ENCODE measurements around the gene MYLK3.

Gene MYLK3

GRCh38 chr16:46757339-46758050 lies 9.4 kb upstream of the MYLK3 start:
- DNase-seq = no peak

GRCh38 chr16:46756772-46757171 lies 8.6 kb upstream of the MYLK3 start:
- no peak for DNase-seq

GRCh38 chr16:46753015-46753414 lies 4.9 kb upstream of the MYLK3 start:
- DNase-seq = no peak

GRCh38 chr16:46751381-46751780 lies 3.2 kb upstream of the MYLK3 start:
- DNase-seq = no peak

DNA sequence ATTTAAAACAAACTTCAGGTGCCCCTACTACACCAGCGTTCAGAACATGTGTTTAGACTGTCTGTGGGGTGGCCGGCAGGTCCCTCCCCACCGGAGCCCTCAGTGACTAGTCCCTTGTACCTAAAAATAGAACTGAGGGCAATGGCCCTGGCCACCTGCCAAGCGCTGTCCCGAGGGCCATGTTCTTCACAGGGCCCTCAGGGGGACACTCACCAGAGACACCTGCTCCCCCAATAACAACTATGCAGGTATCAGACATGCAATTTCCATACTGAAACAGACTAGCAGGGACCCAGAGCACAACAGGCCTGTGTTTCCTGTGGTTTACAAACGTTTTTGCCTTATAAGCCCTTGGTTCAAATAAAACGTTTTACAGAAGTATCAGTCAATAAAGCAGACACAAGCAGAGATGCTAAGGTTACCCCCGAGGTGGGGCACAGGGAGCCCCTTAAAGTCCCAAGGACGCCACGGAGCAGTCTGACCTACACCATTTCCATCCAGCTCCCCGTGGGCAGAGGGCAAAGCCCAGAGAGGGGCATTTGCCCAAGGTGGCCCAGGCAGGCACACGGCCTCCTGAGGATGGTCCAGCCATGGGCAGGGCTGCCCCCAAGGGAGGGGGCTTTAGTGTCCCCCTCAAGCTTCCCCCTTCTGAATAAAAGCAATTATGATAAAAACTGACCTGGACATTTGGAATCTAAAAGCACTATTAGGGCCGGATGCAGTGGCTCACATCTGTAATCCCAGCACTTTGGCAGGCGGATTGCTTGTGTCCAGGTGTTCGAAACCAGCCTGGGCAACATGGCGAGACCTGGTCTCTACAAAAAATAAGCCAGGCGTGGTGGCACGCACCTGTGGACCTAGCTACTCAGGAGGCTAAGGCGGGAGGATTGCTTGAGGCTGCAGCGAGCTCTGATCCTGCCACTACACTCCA lies 896 bp upstream of the MYLK3 start:
- no peak for DNase-seq

DNA sequence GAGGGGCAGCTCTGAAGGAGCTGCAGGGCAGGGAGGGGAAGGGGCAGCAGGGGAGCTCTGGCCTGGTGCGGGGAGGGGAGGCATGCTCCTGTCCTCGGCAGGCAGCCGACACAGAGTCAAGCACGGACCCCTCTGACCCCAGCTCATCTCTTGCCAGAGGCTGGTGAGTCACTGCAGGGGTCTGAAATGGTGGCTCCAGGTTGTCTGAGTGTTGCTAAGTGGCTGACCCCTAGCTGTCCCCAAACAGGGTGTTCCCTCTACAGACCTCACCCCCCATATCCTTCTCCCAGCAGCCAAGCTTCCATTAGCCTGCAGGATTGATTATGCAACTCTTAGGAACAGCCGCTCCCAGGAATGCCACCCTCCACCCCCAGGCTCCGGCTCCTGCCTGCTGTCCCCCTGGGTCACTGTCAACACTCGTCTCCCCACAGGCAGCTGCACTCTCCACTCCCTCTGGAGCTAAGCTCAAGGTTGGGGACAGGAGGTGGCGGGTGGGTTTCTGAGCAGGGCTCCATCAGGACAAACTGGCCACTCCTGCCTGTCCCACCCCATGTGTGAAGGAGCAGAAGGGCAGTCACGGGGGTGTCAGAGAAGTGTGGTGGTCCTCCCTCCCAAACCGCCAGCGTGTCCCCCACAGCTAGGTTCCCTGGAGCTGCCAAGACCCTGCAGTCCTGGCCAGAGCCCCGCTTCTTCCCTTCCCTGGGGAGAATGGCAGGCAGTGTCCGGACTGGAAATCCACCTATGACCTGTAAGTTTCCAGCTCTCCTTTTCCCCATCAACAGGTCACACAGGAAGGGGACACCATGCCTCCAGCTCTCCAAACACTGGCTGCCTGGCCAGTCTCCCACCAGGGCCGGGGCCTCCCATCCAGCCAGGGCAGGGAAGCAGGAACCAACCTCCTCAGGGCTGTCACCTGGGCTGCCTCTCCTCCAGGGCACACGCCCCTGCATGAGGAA lies 1.0 kb downstream of the MYLK3 start:
- DNase-seq = no peak

DNA sequence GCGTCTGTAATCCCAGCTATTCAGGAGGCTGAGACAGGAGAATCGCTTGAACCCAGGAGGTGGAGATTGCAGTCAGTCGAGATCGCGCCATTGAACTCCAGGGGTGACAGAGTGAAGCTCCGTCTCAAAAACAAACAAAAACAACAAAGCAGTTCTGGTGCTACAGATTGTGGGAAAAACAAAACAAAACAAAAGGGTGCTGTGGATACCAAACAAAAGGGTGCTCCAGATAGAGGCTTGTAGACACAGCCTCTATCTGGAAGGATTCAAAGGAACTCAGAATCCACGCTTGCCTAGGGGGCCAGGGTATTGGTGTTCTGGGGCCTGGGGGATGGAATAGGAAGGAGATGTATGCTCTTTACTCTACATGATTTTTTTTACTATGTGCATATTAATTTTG lies 2.5 kb downstream of the MYLK3 start:
- DNase-seq = no peak

DNA sequence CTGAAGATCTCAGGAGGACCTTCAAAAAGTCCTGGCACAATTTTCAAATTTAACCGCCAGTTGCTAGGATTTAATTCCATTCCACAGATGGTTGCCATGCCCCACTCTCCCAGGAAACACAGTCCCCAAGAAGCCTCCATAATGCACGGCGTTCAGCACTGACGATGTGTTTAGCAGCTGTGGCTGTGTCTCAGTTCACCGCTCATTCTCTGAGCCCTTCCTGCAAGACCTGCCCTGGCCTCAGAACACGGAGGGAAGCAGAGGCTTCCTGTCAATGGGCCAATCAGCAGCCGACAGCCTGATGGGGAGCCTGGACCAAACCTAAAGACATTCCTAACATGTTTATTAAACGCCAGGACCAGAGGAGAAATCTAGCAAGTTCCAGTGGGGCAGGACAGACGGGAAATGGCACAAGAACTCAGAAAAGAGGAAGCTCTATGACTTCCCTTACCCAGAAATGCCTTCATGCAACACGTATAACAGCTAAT lies 4.9 kb downstream of the MYLK3 start:
- no peak for DNase-seq

DNA sequence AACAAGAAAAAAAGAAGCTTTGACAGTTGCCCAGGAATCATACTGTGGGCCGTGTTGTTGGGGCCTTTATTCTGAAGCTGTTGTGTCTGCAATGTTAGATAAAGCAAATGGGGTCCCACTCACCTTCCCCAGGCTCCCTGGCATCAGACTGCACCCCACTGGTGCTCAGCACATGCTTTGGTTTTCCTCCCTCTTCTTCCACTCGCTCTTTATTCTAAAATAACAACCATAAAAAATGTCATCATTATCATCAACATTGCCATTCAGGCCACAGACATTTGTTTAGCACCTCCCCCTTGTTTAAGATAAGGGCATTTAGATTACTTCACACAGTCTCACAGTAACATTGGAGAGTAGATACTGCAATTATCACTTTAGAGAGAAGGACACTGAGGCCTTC lies 8.2 kb downstream of the MYLK3 start:
- DNase-seq = no peak

DNA sequence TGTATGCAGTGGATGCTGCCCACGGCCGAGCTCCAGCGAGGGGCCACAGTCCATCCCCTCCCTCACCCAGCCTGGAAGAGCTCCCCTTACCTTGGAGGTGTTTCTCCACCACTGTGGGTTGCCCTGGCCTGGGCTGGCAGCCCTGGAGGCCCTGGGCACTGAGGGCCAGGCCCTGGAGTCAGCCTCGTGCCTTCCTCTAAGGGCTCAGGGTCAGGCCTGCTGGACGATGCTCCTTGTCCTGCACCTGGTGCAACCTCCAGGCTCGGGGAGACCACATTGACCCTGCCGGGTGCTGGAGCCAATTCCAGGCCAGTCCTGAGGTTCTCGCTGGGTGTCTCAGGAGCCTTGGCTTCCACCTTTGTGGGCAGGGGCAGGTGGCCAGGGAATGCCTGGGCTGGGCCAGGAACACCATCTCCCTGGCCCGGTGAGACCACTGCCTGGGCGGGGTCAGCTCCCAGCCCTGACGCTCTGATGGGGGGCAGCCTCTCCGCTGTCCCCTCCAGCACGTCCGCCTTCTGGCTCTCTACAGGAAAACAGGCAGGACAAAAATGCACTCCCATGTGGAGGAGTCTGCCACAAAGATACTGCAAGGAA lies 10.4 kb downstream of the MYLK3 start:
- no peak for DNase-seq

- no peak for DNase-seq
These were observed 11.4 kb downstream of the MYLK3 start for GRCh38 chr16:46736695-46737094.

DNA sequence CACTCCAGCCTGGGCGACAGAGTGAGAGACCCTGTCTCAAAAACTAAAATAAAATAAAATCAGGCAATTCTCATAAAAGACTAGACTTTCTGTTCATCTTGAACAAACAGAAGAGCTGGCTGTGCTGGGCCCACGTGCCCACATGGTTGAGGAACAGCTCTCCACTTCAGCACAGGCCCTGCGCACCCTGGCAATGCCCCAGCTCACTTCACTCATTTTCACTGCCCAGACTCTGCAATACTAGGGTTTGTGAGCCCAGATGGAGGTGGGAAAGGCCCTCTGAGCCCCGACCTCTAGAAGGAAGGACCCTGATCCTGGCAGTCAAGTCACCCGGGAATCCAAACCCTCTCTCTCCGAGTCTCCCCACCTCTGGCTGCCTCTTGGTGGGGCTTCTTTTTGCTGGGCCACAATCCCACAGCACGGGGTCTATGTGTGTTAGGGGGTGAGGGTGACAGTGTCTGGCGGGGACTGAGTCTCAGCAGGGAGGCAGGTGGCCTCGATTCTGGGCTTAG lies 14.8 kb downstream of the MYLK3 start:
- DNase-seq = no peak

- no peak for DNase-seq
These were observed 15.6 kb downstream of the MYLK3 start for GRCh38 chr16:46732561-46732960.

DNA sequence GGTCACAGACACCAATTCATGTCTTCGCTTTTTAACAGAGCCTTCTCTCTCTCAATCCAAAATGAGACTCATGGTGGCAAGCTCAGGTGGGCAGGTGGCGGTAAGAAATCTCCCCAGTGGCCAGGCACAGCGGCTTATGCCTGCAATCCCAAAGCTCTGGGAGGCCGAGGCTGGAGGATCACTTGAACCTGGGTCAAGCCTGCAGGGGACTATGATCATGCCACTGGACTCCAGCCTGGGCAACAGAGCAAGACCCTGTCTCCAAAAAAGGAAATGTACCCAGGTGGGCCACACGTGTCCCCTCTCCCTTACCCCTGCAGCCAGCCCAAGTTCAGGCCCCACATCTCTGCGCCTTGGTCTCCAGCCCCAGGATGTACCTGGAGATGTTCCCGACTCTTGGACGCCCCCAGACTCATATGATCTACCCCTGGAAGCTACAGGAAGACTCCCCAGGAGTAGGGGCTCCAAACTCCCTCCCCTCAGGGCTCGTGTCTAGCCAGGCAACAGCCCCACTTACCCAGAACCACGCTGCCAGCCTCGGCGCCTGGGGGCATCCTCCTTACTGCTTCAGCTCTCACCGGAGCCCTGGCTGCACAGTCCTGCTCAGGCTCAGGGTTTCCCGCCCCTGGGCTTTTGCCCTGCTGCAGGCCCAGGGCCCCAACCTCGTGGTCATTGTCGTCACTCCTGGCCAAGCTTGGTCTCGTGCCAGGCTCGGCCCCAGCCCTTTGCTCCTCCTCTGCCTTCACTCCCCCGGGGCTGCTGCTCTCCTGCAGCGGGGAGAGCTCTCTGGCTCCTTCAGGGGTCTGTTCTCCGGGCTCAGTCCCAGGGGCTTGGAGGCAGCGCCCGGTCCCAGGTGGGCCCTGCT lies 16.2 kb downstream of the MYLK3 start:
- DNase-seq = no peak

DNA sequence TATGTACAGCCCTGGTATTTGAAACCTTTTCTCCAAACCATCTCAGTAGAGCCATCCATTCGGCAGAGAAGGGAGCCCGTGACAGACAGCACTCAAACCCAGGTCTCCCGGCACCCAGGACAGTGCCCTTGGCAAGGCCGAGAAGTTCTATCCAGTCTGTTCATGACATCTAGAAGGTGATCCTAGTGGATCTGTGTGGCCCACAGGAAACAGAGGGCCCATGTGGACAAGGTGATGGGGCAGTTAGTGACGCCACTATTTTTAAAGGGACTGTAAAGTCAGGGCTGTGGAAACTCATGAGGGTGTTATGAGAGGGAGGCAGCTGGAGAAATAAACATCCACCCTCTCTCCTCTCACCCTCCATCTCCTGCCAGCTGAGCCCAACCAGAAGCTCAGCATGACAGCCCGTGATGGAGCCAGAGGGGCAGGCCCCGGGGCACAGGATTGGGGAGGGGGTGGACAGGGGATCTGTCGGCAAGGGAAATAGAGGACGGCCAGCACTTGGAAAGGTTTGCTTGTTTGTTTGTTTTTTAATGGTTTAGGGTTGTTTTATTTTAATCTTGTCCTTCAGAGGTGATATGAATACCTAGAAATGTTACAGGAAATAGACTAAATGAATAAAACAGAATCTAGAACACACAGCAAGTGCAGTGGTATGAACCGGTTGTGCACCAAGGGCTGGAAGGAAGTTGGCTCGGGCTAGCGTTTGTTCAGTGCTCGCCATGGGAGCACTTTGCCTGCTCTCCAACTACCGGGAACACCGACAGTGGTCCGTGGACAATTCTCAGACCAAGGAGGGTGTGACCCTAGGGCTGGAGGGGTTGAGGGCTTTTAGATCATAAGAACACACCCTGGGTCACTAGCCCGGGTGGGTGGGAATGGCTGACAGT lies 17.1 kb downstream of the MYLK3 start:
- no peak for DNase-seq

GRCh38 chr16:46730126-46730525 lies 18.0 kb downstream of the MYLK3 start:
- no peak for DNase-seq

DNA sequence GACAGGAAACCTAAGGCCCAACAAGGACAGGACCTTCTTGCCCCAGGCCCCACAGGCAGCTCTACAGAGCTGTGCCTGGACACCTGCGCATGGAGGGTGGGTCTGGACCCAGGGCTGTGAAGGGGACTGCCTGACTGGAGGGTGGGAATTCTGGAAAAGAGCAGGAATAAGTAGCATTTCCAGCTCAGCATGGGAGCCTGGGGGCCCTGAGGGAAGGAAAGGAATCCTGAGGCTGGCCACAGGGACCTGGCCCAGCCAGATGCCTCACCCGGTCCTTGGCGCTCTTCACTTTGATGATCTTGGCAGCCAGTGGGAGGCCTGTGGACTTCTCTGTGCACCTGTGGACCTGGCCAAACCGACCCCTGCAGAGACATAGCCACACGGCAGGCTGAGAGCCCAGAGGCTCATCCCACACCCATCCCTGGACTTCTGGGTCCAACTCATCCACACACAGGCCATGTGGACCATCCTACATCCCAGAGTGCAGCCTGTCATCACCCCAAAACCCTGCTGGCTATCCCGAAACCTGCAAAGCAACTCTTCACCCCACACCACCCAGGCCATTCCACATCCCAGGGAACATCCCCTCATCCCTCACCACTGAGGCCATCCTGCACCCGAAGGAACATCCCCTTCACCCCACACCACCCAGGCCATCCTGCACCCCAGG lies 18.7 kb downstream of the MYLK3 start:
- no peak for DNase-seq

DNA sequence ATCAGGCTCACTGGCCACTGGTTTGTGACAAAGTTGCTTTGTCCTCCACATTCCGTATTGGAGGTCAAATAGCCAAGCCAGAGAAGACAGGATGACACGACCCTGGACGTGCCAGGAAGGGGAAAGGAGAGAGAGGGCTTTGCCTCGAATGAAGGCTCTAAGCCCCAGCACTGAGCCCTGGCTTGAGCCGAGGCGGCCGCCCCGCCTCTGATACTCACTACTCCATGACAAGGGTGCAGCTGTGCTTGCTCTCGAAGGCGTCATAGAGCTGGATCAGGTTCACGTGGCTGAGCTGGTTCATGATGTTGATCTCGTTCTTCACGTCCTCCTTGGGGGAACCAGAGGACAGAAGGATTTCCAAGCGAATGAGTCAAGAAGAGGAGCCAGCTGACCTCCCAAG lies 19.3 kb downstream of the MYLK3 start:
- DNase-seq = no peak

GRCh38 chr16:46727630-46728029 lies 20.5 kb downstream of the MYLK3 start:
- DNase-seq = no peak

- DNase-seq = no peak
These were observed 21.0 kb downstream of the MYLK3 start for GRCh38 chr16:46727184-46727583.
